ENCODE data around the gene SLC25A18.
"Not testable (repeated sequence)": the region's sequence is repeated elsewhere in the genome, so short reads cannot be mapped to it uniquely, and the experiment has no call there.

The SLC25A18 gene, protein sequence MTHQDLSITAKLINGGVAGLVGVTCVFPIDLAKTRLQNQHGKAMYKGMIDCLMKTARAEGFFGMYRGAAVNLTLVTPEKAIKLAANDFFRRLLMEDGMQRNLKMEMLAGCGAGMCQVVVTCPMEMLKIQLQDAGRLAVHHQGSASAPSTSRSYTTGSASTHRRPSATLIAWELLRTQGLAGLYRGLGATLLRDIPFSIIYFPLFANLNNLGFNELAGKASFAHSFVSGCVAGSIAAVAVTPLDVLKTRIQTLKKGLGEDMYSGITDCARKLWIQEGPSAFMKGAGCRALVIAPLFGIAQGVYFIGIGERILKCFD

DNA sequence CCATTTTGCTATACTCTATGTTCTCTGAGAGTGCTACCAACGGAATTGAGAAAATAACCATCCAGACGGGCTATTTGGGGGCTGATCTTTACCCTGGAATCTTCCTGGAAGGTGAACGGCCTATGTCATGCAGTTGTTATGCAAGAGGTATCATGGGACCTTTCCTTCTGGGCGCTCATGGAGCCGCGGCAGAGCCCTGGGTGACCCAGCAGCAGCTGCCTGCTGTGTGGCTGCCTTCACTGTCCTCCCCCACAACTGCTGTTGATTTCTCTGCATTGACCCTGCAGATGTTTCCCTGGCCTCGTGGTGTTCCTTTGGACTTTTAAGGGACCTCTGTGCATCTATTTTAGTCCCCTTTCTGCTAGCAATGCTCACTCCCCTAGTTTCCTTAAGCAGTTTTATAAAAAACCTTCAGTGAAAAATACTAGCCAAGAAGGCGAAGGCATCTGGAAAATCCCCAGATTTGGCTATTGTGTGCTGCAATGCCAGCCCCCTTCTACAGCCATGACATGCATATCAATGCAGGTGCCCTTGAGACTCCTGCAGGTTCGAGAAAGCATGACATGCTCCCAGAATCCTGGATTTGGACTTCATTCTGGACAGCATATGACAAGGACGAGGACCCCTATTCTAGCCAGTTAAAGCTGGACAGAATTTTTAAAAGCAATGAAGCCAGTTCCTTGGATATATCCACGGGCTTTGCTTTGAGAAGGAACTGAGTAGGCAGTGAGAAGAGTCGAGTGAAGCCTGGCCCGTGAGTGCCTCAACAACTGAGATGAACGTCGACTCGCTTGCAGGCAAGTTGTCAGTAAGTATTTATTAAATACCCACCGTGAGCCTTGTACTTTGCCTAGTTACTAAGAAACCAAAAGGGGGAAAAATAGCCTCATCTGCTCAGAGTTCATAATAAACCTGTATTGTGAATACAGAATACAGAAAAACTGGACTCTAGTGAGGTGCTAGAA lies at the start of gene SLC25A18:
TSS of gene SLC25A18 (plus strand) at position 593 of the 965 bp plus-strand sequence. CDS start 16,447 bp downstream, outside the sequence.
- DNase-seq (ENCODE audit: low spot score) = no peak

- no peak for DNase-seq (ENCODE audit: low spot score)
Observed at GRCh38 chr22:17513612-17514011, 49.7 kb upstream of the SLC25A18 start.

GRCh38 chr22:17514084-17514483 lies 49.2 kb upstream of the SLC25A18 start:
- no peak for DNase-seq (ENCODE audit: low spot score)

DNA sequence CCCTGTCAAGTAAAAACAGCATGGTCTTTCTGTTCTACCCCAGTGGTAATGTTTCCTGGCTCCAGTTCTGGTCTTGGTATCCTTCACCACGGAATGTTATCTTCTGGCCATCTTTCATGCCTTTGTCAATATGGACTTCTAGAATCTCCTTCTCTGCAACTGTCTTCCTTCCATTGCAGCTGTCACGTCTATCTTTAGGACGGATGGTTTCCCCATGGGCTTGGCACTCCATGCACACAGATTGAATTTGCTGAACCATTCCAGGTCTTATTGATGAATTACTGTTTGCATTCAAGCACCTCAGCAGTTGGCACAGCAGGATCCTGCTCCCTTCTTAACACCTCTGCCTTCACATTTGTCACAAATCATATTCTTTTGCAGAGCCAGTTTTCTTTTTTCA lies 44.9 kb upstream of the SLC25A18 start:
- no peak for DNase-seq (ENCODE audit: low spot score)

DNA sequence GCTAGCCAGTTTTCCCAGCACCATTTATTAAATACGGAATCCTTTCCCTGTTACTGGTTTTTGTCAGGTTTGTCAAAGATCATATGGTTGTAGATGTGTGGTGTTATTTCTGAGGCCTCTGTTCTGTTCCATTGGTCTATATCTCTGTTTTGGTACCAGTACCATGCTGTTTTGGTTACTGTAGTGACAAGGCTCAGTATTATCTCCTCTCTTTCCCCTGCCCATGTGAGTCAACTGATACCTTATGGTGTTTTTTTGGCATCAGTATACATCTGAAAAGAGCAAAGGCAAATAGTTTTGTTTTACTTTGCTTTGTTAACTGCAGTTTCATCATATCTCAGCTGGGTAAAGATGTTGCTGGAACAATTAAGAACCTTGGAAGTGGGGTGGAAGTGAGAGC lies 41.3 kb upstream of the SLC25A18 start:
- DNase-seq (ENCODE audit: low spot score) = not testable (repeated sequence)

- DNase-seq (ENCODE audit: low spot score) = no peak
Observed at GRCh38 chr22:17523925-17524324, 39.4 kb upstream of the SLC25A18 start.

DNA sequence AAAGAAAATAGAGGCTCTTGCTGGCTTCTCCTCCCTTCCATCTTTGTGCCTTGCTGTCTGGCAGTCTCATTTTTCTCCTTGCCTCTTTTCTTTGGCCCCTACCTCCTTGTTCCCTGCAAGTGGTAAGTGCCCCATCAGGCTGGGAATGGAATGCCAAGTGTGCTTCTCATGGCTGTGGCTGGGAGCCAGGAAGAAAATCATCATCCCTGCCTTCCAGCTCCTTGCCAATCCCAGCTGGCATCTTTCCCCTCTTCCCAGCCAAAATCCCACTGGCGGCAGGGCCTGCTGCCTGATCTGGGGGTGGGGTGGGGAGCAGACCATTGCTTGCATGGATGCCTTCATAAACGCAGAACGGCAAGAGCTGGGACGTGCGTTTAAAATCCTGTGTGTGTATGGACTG lies 27.0 kb upstream of the SLC25A18 start:
- no peak for DNase-seq (ENCODE audit: low spot score)

- no peak for DNase-seq (ENCODE audit: low spot score)
Observed at GRCh38 chr22:17537155-17537554, 26.1 kb upstream of the SLC25A18 start.

DNA sequence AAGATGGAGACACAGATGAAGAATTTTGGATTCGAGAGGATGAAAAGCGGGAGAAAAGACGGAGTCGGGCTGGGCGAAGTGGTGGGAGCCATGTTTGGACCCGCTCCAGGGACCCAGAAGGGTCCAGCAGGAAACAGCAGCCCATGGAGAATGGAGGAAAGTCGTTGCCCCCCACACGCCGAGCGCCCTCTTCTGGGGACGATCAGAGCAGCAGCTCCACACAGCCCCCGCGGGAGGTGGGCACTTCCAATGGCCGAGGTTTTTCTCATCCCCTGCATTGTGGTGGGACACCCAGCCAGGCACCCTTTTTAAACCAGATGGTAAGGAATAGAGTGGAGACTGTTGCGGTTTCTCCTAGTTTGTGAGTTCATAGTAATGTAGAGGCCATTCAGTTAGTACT lies 22.8 kb upstream of the SLC25A18 start:
- no peak for DNase-seq (ENCODE audit: low spot score)

DNA sequence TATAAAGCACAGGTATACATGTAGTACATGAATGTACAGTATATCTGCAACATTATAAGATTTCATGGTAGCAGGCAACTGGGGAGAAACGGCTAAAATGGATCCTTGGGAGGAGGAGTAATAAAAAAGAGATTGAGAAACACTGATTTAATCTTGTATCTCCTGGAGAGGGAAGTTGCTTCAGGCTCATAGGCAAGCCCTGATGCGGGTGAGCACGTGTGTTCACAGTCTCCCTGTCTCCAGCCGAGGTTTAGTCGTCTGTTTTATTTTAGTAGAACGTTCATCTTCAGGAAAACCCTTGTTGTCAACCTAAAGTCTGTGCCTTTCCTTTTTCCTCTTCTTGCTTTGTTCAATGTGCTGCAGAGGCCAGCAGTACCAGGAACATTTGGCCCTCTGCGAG lies 21.8 kb upstream of the SLC25A18 start:
- no peak for DNase-seq (ENCODE audit: low spot score)

DNA sequence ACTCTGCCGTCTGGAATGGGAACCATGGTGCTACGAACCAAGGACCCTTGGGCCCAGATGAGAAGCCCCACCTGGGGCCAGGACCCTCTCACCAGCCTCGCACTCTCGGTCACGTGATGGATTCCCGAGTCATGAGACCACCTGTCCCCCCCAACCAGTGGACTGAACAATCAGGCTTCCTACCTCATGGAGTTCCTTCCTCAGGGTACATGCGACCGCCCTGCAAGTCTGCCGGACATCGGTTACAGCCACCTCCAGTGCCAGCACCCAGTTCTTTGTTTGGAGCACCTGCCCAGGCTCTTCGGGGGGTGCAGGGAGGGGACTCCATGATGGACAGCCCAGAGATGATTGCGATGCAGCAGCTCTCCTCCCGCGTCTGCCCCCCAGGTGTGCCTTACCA lies 20.8 kb upstream of the SLC25A18 start:
- no peak for DNase-seq (ENCODE audit: low spot score)

DNA sequence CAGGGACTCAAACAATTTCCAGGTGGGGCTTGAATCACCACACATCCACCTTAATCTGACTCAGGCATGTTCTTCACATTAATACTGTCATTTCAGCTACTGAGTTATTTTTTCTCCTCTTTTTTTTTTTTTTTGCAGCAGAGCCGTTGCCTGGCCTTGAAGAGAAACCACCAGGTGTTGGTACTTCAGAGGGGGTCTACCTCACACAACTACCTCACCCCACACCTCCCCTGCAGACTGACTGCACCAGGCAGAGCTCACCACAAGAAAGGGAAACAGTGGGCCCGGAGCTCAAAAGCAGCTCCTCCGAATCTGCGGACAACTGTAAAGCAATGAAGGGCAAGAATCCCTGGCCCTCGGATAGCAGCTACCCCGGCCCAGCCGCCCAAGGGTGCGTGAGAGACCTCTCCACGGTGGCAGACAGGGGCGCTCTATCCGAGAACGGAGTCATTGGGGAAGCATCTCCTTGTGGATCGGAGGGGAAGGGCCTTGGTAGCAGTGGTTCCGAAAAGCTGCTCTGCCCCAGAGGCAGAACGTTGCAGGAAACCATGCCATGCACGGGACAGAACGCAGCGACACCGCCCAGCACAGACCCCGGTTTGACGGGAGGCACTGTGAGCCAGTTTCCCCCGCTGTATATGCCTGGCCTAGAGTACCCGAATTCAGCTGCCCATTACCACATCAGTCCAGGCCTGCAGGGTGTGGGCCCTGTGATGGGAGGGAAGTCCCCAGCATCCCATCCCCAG lies 15.1 kb upstream of the SLC25A18 start:
- DNase-seq (ENCODE audit: low spot score) = no peak

DNA sequence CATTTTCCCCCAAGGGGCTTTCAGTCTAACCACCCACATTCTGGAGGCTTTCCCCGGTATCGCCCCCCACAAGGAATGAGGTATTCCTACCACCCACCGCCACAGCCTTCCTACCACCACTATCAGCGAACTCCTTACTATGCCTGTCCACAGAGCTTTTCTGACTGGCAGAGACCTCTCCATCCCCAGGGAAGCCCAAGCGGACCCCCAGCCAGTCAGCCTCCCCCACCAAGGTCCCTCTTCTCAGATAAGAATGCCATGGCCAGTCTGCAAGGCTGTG lies 14.6 kb upstream of the SLC25A18 start:
- no peak for DNase-seq (ENCODE audit: low spot score)

- DNase-seq (ENCODE audit: low spot score) = no peak
Observed at GRCh38 chr22:17549183-17549582, 14.1 kb upstream of the SLC25A18 start.

GRCh38 chr22:17549655-17550054 lies 13.6 kb upstream of the SLC25A18 start:
- DNase-seq (ENCODE audit: low spot score) = no peak

DNA sequence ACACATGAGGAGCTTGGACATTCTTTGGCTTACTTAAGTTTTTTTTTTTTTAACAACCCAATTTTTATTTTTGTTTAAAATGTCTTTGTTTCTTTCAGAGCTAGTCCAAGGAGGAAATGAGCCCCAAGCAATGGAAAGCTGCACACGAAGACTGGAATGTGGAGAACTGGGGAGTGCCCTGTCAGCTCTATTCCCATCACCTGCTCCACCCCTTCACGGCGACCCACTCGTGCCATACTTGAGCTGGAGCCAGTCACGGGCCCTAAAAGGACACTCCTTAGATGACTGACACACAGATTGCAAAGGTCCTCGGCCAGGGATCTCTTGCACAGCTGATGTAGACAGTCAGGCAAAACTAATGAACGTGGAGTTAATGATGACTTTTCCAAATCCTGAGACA lies 10.6 kb upstream of the SLC25A18 start:
- no peak for DNase-seq (ENCODE audit: low spot score)

DNA sequence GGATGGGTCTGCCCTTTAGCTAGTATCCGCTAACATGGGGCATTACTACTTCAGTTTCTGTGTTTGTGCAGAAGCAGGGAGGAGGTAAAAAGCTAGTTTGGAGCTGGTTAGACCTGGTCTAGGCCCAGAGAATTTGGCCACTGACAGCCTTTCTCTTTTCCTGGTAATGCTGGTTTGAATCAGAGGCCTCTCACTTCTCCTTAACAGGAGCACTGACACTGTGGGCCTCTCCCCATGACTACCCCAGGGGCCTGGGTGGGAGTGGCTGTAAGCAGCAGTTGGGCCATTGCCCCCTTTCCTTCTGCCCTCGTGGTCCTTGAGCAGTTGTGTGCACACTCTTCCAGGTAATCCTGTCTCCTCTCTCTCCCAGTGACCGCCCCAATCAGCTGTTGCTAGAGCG lies 8.5 kb upstream of the SLC25A18 start:
- DNase-seq (ENCODE audit: low spot score) = no peak

GRCh38 chr22:17559188-17559587 lies 4.1 kb upstream of the SLC25A18 start:
- DNase-seq (ENCODE audit: low spot score) = no peak

- no peak for DNase-seq (ENCODE audit: low spot score)
Observed at GRCh38 chr22:17563936-17564391, 666 bp downstream of the SLC25A18 start.

- not testable (repeated sequence) for DNase-seq (ENCODE audit: low spot score)
Observed at GRCh38 chr22:17566016-17566687, 2.9 kb downstream of the SLC25A18 start.

- DNase-seq (ENCODE audit: low spot score) = no peak
Observed at GRCh38 chr22:17566776-17567175, 3.5 kb downstream of the SLC25A18 start.

GRCh38 chr22:17569971-17570511 lies 6.7 kb downstream of the SLC25A18 start:
- DNase-seq (ENCODE audit: low spot score) = no peak

All from CD4-positive, alpha-beta T cell treated with Interleukin-15 for 4 hours (primary cell).